Activated T-cell treated with anti-CD3 and anti-CD28 coated beads, Interleukin-2, amount 50 U/mL, for 4 hours (primary cell): Measurements from ENCODE around the gene FAM72D. TPM values are rescaled to one million over a fixed set of nuclear protein-coding genes. Genes with fewer than 3 reads are reported as not detected.
A peak's percentile ranks its signal among the peaks of the same experiment; 100 is the strongest.
"Not testable (repeated sequence)": the region's sequence is repeated elsewhere in the genome, so short reads cannot be mapped to it uniquely, and the experiment has no call there.

Experiments
- ATAC-seq, 2 donors: fragments of 200-7000 bp; cut with Tn5 transposase; one replicate each; pipeline ENCODE4 v1.10.0; 2021
- DNase-seq: peaks from one replicate; pipeline ENCODE4 v3.0.0-alpha.2; 2020
- H3K27me3 Mint-ChIP-seq: one replicate; pipeline ENCODE4 v1.8.0; 2021; ENCODE audit warnings: low read depth, mixed read lengths
- H3K36me3 Mint-ChIP-seq: one replicate; pipeline ENCODE4 v1.8.0; 2022; ENCODE audit warnings: mixed read lengths; ENCODE audit not compliant: insufficient read depth
- H3K4me1 Mint-ChIP-seq: one replicate; pipeline ENCODE4 v1.8.0; 2021; ENCODE audit warnings: low read depth, mixed read lengths
- H3K4me3 Mint-ChIP-seq: one replicate; pipeline ENCODE4 v1.8.0; 2021; ENCODE audit warnings: mild to moderate bottlenecking, moderate library complexity, mixed read lengths
- H3K9me3 Mint-ChIP-seq: one replicate; pipeline ENCODE4 v1.8.0; 2021; ENCODE audit warnings: mixed read lengths
- total RNA-seq, 3 donors: library from RNA; stranded (reverse); gene quantifications; one replicate each; pipeline ENCODE4 v1.2.1, GENCODE V29; 2021

The FAM72D gene
- total RNA-seq, 3 donors from 2014 or later, result 1.5 to 3.6 (median 2.8) TPM

DNA sequence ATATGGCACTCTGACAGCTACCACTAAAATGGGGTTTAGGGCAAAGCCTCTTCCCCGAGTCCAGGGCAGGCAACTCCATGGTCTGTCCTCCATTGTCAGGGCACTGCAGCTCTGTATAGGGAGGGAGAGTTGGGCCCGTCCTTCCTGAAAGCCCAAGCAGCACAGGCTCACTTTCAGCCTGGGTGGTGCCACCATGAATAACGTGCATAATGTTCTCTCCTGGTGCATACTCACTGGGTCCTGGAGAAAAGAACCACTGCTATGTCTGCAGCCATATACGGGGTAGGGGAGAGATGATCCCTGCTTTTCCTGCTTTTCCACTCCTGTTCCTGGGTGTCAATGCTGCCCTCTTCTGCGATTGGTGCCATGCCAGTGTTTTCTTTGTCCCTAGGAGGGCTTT, 60.1 kb downstream of the FAM72D start:
- H3K36me3 Mint-ChIP-seq, H3K4me1 Mint-ChIP-seq, H3K27me3 Mint-ChIP-seq, H3K9me3 Mint-ChIP-seq, H3K4me3 Mint-ChIP-seq, DNase-seq: not testable (repeated sequence)
- ATAC-seq, result peak in 1 of 2 donors; percentile 18

DNA sequence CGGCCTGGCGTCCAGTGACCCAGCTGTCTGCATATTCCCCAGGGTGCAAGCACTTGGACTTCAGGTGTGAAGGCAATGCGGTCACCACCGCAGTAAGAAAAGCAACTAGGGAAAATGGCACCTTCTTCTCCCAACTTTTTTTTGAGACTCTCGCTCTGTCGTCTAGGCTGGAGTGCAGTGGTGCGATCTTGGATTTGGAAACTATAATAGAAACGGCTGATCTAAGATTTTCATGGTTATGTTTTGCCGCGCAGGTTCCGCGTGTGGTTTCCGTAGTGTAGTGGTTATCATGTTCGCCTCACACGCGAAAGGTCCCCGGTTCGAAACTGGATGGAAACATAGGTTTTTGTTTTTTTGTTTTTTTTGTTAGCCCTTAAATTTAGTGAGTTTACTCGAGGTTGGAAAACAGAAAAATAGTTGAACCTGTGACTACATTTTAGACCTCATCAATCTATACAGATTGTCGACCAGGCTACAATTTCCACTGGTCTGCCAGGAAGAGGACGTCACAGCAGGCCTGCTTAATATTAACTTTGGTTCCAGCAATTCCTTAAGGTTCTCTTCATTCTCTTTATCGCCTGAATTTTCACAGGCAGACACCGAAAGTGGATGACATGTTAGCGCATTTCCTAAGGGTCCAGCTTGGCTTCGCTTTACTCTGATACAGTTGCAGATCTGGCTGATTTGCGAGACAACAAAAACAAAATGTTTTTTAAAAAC, 61.3 kb downstream of the FAM72D start:
- not testable (repeated sequence) for H3K9me3 Mint-ChIP-seq, H3K27me3 Mint-ChIP-seq, H3K36me3 Mint-ChIP-seq, H3K4me1 Mint-ChIP-seq
- ATAC-seq (peak; percentile 36 to 68), DNase-seq (peak; percentile 17)
- peak overlapping the region; percentile 66 for H3K4me3 Mint-ChIP-seq

DNA sequence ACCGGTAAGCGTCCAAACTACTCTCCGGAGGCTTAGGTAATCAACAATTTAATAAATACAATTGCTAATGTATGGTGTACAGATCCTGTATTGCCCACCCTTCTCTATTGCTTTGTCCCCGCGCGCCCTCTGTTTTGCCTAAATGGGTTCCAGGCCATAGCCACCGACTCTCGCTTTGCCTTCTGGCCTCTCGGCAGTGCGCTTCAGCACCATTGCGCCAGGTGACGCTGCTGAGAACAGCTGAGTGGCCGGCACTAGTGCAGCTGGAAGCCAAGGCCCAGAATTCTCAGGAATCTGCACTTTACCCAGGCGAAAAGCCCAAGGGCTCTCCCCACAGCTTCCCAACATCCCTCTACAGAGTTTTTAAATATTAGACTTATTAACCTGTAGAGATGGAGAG, 61.9 kb downstream of the FAM72D start:
- H3K36me3 Mint-ChIP-seq, H3K27me3 Mint-ChIP-seq, ATAC-seq, H3K4me3 Mint-ChIP-seq, H3K9me3 Mint-ChIP-seq, DNase-seq, H3K4me1 Mint-ChIP-seq: not testable (repeated sequence)

DNA sequence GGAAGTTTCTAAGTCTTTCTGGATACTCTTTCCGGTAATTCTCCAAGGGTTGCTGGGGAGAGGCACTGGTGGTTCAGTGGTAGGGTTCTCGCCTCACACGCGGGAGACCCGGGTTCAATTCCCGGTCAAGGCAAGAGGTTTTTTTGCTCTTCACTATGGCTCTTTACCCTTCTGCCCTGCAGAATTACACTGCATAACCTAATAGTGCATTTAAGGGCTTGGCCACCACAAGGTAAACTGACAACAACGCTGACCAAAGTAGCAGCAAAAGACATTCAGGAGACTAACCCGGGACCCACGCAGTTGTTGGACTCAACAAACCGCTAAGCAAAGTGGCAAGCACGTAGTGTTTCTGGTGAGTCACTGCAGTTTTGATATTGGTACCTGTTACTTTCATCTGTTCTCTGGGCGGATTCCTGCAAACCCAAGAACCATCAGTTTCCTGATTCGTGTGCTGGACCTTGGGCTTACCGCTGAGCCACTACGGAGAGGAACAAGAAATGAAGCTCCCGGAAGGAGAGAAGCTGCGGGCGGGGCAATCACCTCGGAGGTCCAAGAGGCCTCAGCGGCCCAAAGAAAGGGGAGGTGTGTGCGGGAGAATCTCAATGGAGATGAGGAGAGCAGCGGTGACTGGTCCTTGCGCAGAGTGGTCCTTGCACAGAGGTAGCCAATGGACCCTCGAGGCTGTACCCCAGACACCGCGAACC, 65.4 kb downstream of the FAM72D start:
- peak; percentile 82 to 84 for ATAC-seq
- not testable (repeated sequence) for H3K9me3 Mint-ChIP-seq, H3K4me3 Mint-ChIP-seq, H3K27me3 Mint-ChIP-seq, H3K4me1 Mint-ChIP-seq, DNase-seq, H3K36me3 Mint-ChIP-seq

Other genes with a start within 250 kb of the FAM72D start
- 10 to 100 TPM in 2 of 3 donors, 1 to 10 TPM in 1; 10.0 to 11.0 (median 10.8) TPM for gene SRGAP2B, start 646 bp upstream of the FAM72D start, total RNA-seq
- gene PPIAL4D, start 146.2 kb downstream of the FAM72D start, total RNA-seq, result not detected